HG02571 (cell line): ENCODE results near the gene GABRR1.

Source experiments
- ATAC-seq: cut with Tn5 transposase; IDR thresholded peaks from one replicate; pipeline ENCODE4 v1.9.1; 2021; ENCODE audit warnings: mild to moderate bottlenecking, moderate library complexity; ENCODE audit not compliant: unreplicated experiment

Gene GABRR1

DNA sequence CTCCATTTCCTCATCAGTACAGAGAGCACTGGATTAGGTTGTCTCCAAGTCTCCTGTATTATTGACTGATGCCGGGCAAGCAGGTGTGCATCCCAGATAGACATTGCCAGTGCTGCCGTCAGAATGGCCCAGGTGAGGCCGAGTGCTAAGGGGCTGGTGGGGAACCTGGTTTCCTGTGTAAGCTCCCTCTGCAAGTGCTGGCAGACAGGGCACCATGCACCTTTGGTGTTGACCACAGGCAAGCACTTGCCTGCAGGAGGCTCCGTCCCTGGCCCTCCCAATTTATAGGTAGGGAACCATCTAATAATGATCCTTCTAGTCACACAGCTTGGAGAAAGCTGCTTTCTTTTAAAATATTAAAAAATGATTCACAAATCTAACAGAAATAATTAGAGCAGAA, 747 bp downstream of the GABRR1 start:
- no peak for ATAC-seq

DNA sequence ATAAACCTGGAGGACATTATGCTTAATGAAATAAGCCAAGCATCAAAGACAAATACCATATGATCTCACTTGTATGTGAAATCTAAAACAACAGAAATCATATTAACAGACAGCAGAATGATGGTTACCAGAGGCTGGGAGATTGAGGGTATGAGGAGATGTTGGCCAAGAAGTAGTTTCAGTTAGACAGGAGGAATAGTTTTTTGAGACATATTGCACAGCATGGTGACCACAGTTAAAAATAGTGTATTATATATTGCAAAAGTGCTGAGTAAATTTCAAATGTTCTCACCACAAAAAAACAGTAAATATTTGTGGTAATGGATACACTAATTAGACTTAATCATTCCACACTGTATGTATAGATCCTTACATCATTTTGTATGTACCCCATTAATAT, 1.8 kb downstream of the GABRR1 start:
- ATAC-seq, result no peak

DNA sequence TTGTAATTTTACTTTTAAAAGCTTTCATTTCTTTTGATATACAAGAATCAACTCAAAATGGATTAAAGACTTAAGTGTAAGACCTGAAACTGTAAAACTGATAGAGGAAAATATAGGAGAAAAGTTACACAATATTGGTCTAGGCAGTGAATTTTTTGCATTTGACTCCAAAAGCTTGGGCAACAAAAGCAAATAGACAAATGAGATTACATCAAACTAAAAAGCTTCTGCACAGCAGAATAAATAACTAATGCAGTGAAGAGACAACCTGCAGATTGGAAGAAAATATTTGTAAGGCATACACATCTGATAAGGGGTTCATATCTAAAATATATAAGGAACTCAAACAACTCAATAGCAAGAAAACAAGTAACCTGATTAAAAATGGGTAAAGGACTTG, 3.0 kb downstream of the GABRR1 start:
- ATAC-seq, result no peak

DNA sequence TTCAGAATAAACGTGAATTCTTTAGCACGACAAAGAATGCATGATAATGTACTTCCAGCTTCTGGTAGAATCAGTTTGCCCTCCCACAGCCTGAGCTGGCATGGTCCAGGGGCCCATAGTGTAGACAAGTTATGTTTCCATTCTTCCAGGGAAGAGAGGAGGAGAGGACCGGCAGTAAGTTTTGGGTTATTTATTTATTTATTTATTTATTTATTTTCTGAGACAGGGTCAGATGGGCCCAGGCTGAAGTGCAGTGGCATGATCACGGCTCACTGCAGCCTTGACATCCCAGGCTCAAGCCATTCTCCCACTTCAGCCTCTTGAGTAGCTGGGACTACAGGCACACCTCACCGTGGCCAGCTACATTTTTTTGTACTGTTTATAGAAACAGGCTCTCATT, 4.7 kb downstream of the GABRR1 start:
- ATAC-seq, result no peak

DNA sequence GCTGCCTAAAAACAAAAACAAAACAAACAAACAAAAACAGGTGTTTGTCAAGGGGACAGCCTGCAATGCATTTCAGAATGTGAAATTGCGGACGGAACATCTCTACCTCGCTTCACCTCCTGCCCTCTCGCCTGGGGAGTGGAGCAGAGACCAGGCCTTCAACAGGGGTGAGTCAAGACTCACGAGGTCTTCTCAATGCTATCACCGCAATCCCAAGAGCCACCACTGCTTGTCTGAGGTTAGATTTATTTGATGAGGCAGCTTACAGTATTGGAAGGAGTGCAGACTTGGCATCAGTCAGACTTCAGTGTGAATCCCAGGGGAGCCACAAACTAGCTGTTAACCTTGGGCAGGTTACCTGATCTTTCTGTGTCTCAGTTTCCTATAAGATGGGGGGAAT, 7.7 kb downstream of the GABRR1 start:
- no peak for ATAC-seq

DNA sequence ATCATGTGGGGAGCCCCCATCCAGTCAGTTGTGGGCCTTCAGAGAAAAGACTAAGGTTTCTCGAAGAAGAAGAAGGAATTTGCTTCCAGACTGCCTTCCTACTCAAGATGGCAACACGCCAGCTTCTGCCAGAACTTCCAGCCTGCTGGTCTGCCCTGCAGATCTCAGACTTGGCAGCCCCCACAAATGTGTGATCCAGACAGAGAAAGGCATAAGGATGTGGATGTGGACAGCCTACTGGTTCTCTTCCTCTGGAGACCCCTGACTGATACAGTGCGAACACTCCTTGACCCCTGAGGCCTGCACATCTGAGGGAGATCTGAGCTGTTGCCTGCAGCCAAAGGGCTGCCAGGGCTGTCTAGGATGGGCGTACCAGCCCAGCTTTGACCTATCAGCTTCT, 8.6 kb downstream of the GABRR1 start:
- ATAC-seq, result no peak

DNA sequence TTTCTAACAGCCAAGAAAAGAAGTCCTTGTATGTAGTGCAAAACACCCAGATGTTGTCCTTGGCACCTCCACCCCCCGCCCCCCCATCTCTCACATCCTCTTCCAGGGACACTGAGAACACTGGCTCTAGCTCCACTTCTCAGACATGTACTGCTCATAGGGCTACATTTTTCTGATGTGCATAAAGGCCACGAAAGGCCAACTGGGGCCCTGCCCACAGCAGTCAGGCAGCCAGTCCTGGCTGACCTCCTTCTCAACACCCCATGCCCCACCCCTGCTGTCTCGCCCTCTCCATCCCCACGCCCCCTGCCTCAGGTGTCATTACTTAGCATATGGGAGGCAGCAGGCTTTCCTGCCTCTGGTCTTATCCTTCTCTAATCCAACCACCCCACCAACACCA, 11.3 kb downstream of the GABRR1 start:
- no peak for ATAC-seq

DNA sequence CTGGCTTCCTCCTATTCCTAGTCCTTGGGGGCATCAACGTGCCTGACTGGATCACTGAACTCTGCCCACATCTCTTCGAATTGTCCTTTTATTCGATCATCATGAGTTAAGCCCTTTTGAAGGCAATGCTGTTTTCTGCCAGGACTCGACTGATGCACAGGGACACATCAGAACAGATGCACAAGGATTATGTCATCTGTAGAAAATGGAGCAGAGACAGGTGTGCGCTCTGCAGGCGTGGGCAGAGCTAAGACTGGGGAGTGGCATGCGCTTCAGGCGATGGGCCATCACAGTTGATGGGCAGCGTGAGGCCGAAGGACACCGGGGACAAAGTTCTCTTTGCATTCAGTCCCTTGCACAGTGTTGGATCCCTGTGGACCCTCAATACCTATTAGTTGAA, 13.1 kb downstream of the GABRR1 start:
- no peak for ATAC-seq

DNA sequence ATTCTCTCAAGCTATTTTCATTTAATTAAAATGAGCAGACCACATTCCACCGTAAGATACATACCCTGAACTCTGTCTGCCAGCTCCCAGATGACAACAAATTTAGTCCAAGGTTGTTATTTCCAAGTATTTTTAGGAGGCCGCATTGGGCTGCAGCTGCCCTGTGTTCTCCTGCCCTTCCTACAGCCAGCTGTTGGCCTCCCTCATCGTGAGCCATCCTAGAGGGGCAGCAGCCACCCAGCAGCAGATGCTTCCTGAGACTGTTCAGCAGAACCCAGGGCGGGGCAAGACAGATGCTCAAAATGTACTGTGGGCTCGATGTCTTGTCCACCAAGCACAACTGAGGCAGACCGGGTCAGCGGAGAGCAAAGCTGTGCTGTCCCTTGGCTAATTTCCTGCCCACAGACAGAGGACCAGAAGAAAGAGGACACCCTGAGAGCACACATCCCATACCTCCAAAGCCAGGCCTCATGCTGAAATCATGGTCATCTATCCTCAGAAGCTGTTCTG, 16.4 kb downstream of the GABRR1 start:
- no peak for ATAC-seq

DNA sequence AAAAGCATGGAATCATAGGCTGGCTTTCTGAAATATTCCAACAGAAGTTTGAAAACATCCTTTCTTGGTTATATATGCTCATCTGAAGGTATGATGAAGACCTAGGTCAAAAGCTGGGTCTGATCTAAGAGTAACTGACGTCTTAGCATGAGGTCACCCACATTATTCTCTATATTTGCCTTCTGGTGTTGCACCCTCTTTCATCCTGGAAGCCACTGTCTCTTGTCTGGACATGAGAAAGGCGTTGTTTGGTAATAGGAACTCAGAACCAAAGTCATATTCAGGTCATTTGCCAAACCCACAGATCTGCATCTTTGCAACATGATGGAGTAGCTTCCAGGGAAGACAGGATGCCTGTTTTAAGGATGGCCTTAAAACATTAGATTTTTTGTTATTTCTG, 17.6 kb downstream of the GABRR1 start:
- no peak for ATAC-seq

DNA sequence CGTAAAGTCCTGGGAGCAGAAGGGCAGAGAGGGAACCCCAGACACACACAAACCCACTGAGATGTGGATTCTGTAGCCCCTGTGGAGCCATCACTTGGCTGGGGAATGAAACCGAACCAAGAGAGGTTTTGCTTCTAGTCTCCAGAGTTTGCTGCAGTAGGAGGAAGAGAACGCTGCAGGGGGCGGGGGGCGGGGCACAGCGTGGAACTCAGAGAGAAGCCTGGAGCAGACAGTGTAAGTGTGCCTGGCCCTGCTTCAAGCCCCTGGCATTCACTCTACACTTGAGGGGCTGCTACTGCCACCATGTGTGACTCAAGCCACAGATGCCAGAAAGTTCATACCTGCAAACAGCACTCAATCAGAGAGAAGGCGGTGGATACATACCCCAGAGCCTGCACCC, 18.9 kb downstream of the GABRR1 start:
- no peak for ATAC-seq

DNA sequence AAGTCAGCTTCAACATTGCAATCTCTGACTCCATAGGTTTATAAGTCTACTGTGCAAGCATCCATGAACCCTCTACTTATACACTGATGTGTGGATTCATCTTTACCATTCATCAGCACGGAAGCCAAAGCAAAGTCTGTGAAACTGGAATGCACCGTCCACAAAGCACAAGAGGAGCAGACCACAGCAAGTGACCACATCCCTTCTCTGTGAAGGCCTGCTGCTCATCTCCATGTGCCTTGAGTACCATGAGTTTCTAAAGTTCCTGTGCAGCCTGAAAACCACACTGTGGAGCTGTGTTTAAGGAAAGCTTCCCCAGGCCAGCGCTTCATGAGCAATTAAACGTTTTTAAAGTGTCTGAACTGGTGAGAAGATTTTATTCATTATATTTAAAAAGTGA, 20.0 kb downstream of the GABRR1 start:
- ATAC-seq, result no peak

DNA sequence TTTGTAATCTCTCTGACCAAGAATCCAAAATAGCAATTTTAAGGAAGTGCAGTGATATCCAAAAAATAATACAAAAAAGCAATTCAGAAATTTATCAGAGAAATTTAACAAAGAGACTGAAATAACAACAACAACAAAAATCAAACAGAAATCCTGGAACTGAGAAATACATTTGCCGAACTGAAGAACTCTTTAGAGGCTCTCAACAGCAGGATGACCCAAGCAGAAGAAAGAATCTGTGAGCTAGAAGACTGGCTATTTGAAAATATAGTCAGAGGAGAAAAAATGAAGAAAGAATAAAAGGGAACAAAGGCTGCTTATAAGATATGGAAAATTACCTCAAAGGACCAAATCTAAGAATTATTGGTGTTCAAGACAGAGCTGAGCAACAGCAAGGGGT, 22.6 kb downstream of the GABRR1 start:
- ATAC-seq, result no peak

DNA sequence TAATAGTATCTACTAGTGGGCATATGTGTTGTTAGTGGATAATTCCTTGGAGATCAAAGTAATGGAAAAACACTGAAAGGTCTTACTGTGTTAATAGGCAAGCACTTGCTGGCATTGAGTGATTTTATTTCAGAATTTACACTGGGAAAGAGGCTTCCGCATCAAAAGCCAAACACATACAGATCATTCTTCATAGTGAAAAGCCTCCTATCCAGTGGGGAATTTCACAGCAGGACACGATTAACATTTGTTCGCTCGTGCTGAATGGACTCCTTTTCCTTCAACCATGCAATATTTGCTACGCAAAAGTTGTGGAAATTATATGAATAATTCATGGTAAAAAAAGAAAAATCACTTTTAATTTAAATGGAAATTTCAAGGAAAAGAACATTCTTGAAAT, 26.4 kb downstream of the GABRR1 start:
- no peak for ATAC-seq

DNA sequence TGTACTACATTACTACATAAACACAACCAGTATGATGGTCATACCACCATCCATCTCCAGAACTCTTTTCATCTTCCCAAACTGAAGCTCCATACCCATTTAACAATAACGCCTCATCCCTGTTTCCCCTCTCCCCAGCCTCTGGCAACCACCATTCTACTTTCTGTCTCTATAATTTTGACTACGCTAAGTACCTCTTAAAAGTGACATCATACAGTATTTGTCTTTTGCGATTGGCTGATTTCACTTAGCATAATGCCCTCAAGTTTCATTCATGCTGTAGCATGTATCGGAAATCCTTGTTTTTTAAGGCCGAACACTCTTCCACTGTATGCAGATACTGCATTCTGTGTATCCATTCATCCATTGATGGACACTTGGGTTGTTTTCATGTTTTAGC, 29.7 kb downstream of the GABRR1 start:
- no peak for ATAC-seq

DNA sequence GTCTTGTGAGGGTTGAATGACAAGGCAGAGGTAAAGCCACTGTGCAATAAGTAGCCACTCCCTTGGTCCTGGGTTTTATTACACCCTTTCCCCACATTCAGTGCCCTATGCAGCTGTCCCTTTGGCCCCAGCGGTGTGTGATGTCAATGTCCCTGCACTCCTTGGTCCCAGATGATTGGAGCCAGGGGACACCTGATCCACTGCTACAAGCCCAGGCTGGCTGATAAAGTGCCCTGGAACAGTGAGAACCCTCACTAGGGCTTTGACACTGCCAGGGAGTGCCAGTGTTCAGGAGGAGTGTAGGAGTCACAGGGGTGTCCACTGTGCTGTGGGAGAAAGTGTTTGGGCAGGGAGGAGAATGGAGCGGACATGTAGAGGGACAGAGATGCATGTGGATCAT, 30.4 kb downstream of the GABRR1 start:
- ATAC-seq, result no peak

DNA sequence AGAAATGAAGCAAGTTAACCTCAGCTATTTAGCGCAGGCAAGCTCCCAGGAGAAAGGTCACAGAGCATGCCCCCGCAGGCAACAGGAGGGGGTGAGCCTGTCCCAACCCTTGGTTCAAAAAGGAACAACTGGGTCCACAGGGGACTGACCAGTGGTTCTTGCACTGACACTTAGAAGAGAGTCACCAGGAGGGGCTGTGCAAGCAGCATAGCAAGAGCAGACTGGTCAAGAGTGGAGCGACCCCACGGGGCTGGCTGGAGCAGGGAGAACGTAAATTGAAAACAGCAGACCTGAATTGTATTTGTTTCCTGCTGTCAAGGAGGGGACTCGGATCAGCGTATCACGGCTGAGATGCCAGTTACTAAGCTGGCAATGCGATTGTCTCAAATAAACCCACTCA, 32.8 kb downstream of the GABRR1 start:
- no peak for ATAC-seq

DNA sequence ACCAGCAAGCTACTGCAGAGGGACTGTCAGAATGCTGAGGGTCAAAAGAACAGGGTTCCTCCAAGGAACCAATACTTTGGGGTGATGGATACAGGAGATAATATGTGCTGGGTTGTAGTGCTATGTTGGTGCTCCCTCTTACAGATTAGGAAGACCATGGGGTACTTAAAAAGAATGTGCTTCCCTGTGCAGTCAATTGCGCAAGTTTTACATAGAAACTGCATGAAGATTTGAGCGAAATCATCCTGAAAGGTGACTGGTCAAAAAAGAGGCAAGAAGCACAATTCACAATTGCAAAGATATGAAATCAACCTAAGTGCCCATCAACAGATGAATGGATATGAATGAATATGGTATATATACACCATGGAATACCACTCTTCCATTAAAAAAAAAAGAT, 33.9 kb downstream of the GABRR1 start:
- ATAC-seq, result no peak

DNA sequence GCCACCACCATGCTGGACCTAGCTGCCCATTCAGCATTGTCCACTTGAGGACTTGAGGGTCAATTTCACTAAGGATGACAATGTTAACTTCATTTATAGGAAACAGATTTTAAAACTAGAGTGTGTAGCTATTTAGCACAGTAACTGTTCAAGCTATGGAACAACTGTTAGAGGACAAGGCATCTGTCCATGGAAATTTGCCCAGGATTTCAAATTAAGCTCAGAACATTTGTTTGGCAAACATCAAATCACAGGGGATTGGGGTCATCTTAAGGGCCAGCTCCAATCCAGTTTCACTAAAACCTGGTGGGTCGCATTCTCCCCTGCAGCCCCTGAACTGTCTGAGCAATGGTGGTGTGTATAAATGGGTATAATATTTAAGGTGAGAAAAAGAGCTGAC, 36.2 kb downstream of the GABRR1 start:
- no peak for ATAC-seq

DNA sequence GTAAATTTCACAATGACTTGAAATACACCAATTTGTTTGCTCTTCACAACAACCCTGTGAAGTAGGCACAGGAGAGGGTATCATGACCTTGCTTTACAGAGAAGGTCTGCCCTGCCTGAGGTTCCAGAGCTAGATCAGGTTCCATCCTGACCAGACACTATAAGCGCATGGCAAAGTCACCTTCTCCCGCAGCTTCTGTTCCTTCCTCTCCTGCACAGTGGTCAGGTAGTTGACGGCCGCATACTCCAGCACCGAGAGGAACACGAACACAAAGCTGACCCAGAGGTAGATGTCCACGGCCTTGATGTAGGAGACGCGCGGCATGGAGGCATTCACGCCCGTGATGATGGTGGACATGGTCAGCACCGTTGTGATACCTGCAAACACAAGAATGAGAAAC, 37.0 kb downstream of the GABRR1 start:
- ATAC-seq, result no peak

DNA sequence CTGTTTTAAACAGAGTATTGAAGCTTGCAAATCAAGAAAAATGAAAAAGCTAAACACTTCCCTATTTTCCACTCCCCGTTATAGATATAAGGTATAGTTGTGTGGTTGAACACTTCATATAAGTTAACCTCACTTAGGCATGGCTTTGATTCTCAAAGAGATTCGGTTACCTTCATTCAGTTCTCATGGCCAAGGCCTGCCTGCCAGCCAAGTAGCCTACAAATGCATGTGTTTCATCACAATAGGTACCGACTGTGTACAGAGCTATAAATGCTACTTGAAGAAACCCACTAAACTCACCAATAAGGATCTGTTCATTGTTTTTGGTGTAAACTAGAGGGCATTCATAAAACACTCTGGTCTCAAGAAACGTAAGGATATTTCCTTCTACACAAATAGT, 43.5 kb downstream of the GABRR1 start:
- ATAC-seq, result no peak

DNA sequence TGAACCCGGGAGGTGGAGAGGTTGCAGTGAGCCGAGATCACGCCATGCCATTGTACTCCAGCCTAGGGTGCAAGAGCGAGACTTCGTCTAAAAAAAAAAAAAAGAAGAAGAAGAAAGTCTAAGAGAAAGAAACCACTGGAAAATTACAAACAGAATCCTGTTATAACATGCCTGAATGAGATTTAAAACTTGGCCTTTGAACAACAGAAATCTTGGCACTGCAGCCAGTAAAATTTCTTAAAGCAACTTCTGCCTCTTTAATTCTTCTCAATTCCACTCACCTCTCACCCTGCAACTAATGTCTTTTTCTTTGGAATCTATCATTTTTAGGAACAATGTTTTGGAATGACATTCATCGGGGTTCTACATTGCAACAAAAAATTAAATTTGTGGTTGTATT, 45.0 kb downstream of the GABRR1 start:
- no peak for ATAC-seq

DNA sequence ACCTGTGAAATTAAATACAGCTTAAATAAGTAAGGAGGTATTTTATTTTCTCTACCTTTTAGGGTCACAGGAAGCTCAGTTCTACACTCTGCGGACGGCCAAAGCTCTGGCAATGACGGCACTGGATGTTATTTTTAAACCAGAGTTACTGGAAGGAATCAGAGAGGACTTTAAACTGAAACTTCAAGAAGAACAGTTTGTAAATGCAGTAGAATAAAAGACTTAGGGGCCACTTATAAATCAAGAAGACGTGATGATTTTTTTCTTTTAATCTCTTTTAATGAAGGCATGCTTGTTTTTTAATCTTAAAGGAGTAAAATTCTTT, 55.1 kb downstream of the GABRR1 start:
- no peak for ATAC-seq
